ENCODE data around the gene HOXB8.

Gene HOXB8

GRCh38 chr17:48567209-48567608 is 47.9 kb downstream of the HOXB8 start (continued):
- TF ChIP-seq CREB5 (CRISPR knock-in tag; IDR thresholded peaks at IDR 0.05; ENCODE audit: low read depth): no peak
- TF ChIP-seq RARB (CRISPR knock-in tag; IDR thresholded peaks at IDR 0.05): no peak
- TF ChIP-seq ESRRG (CRISPR knock-in tag; IDR thresholded peaks at IDR 0.05): no peak
- no peak for TF ChIP-seq POU6F1 (CRISPR knock-in tag; IDR thresholded peaks at IDR 0.05; ENCODE audit: borderline replicate concordance, low read depth)
- TF ChIP-seq TCF4 (CRISPR knock-in tag; IDR thresholded peaks at IDR 0.05; ENCODE audit: borderline replicate concordance): no peak
- no peak for TF ChIP-seq OSR1 (CRISPR knock-in tag; IDR thresholded peaks at IDR 0.05)
- TF ChIP-seq ZFP3 (CRISPR knock-in tag; IDR thresholded peaks at IDR 0.05): no peak
- TF ChIP-seq TOX (CRISPR knock-in tag; IDR thresholded peaks at IDR 0.05; ENCODE audit: borderline replicate concordance): no peak
- TF ChIP-seq CSRNP3 (CRISPR knock-in tag; IDR thresholded peaks at IDR 0.05): no peak

- no peak for ATAC-seq
- TF ChIP-seq ZFP3 (CRISPR knock-in tag; IDR thresholded peaks at IDR 0.05) (no peak), ZNF565 (CRISPR knock-in tag; conservative IDR thresholded peaks at IDR 0.05; ENCODE audit: low read depth) (no peak), PATZ1 (CRISPR knock-in tag; IDR thresholded peaks at IDR 0.05; ENCODE audit: borderline replicate concordance) (no peak), ZC3H10 (CRISPR knock-in tag; IDR thresholded peaks at IDR 0.05) (no peak), PPARA (CRISPR knock-in tag; IDR thresholded peaks at IDR 0.05; ENCODE audit: borderline replicate concordance) (no peak), BACH2 (CRISPR knock-in tag; IDR thresholded peaks at IDR 0.05; ENCODE audit: borderline replicate concordance) (no peak), CREB5 (CRISPR knock-in tag; IDR thresholded peaks at IDR 0.05; ENCODE audit: low read depth) (no peak), SNAI2 (CRISPR knock-in tag; IDR thresholded peaks at IDR 0.05) (no peak), ZNF70 (CRISPR knock-in tag; IDR thresholded peaks at IDR 0.05) (no peak), ISL1 (CRISPR knock-in tag; IDR thresholded peaks at IDR 0.05) (no peak), POU6F1 (CRISPR knock-in tag; IDR thresholded peaks at IDR 0.05; ENCODE audit: borderline replicate concordance, low read depth) (no peak), ESRRG (CRISPR knock-in tag; IDR thresholded peaks at IDR 0.05) (no peak), TSHZ2 (CRISPR knock-in tag; IDR thresholded peaks at IDR 0.05) (no peak), ZNF8 (CRISPR knock-in tag; IDR thresholded peaks at IDR 0.05) (no peak), CSRNP3 (CRISPR knock-in tag; IDR thresholded peaks at IDR 0.05) (no peak), GLIS3 (CRISPR knock-in tag; IDR thresholded peaks at IDR 0.05) (no peak), OSR1 (CRISPR knock-in tag; IDR thresholded peaks at IDR 0.05) (no peak), TCF4 (CRISPR knock-in tag; IDR thresholded peaks at IDR 0.05; ENCODE audit: borderline replicate concordance) (no peak), ARNTL (CRISPR knock-in tag; IDR thresholded peaks at IDR 0.05; ENCODE audit: borderline replicate concordance, low read depth) (no peak), RARB (CRISPR knock-in tag; IDR thresholded peaks at IDR 0.05) (no peak)
These were observed 48.4 kb downstream of the HOXB8 start for GRCh38 chr17:48566717-48567116.

All from SK-N-SH treated with all-trans-retinoic acid at 6 μM for 48 hours (cell line).